GM21515 (cell line): ENCODE data around the gene HTT.
A peak's percentile ranks its signal among the peaks of the same experiment; 100 is the strongest.
"Not testable (repeated sequence)": the region's sequence is repeated elsewhere in the genome, so short reads cannot be mapped to it uniquely, and the experiment has no call there.

Source experiments
- ATAC-seq: cut with Tn5 transposase; IDR thresholded peaks from one replicate; pipeline ENCODE4 v1.9.1; 2021; ENCODE audit not compliant: unreplicated experiment

HTT gene

GRCh38 chr4:3044870-3045819 is 29.3 kb upstream of the HTT start:
- ATAC-seq = no peak

GRCh38 chr4:3046162-3046561 is 28.3 kb upstream of the HTT start:
- no peak for ATAC-seq

- no peak for ATAC-seq
These were observed 27.9 kb upstream of the HTT start for GRCh38 chr4:3046623-3047022.

- ATAC-seq = peak; percentile 90
These were observed 26.8 kb upstream of the HTT start for GRCh38 chr4:3047464-3048286.

- ATAC-seq = not testable (repeated sequence)
These were observed 23.2 kb upstream of the HTT start for GRCh38 chr4:3051141-3051897.

GRCh38 chr4:3054169-3054759 is 20.2 kb upstream of the HTT start:
- ATAC-seq = no peak

GRCh38 chr4:3059943-3060342 is 14.5 kb upstream of the HTT start:
- ATAC-seq = no peak

GRCh38 chr4:3060946-3061345 is 13.5 kb upstream of the HTT start:
- no peak for ATAC-seq

- ATAC-seq = no peak
These were observed 12.0 kb upstream of the HTT start for GRCh38 chr4:3062471-3062870.

- ATAC-seq = no peak
These were observed 8.9 kb upstream of the HTT start for GRCh38 chr4:3065551-3065950.

- ATAC-seq = no peak
These were observed 7.6 kb upstream of the HTT start for GRCh38 chr4:3066836-3067400.

- no peak for ATAC-seq
These were observed 6.9 kb upstream of the HTT start for GRCh38 chr4:3067473-3068001.

GRCh38 chr4:3069661-3070199 is 4.8 kb upstream of the HTT start:
- no peak for ATAC-seq

GRCh38 chr4:3070709-3071500 is 3.6 kb upstream of the HTT start:
- ATAC-seq = no peak

GRCh38 chr4:3071811-3072210 is 2.7 kb upstream of the HTT start:
- no peak for ATAC-seq

GRCh38 chr4:3073158-3074077 is 1.1 kb upstream of the HTT start:
- ATAC-seq = peak; percentile 26

- no peak for ATAC-seq
These were observed 568 bp downstream of the HTT start for GRCh38 chr4:3074846-3075651.
